CD14-positive monocyte (primary cell): ENCODE measurements around the gene DLGAP3. TPM values are rescaled to one million over a fixed set of nuclear protein-coding genes. Genes with fewer than 3 reads are reported as not detected.
A peak's percentile ranks its signal among the peaks of the same experiment; 100 is the strongest.

ENCODE experiments used
- DNase-seq, 3 donors: peaks; one replicate each; pipeline ENCODE4 v3.0.0-alpha.2; 2011 to 2022
- H2AFZ ChIP-seq: 2 replicates; pipeline ENCODE4 v1.6.0; 2012; ENCODE audit warnings: mild to moderate bottlenecking, low read depth, low read length, inconsistent platforms; ENCODE audit not compliant: insufficient read depth, poor library complexity, severe bottlenecking
- H3K27ac ChIP-seq, 2 donors: 1 replicate in 1 of 2; 2 replicates in 1 of 2; pipeline ENCODE4 v1.5.1; 2012 to 2013; ENCODE audit warnings: low read length in 2 of 2, control low read depth in 1 of 2, inconsistent platforms in 1 of 2, low read depth in 1 of 2, mild to moderate bottlenecking in 1 of 2
- H3K27me3 ChIP-seq, 2 donors: one replicate each; pipeline versions ENCODE4 v1.6.0 to v1.6.1; 2011 to 2013; ENCODE audit warnings: low read length in 2 of 2; ENCODE audit not compliant: control insufficient read depth in 2 of 2, insufficient read depth in 2 of 2
- H3K36me3 ChIP-seq, 2 donors: replicated peaks in 1 of 2; 1 replicate in 1 of 2; 2 replicates in 1 of 2; pipeline versions ENCODE4 v1.5.1 to v1.6.1; 2012 to 2013; ENCODE audit warnings: low read length in 2 of 2, control low read depth in 1 of 2, inconsistent platforms in 1 of 2, mild to moderate bottlenecking in 1 of 2; ENCODE audit not compliant: insufficient read depth in 2 of 2, control insufficient read depth in 1 of 2
- H3K4me1 ChIP-seq, 2 donors: 1 replicate in 1 of 2; 2 replicates in 1 of 2; pipeline versions ENCODE4 v1.5.1 to v1.6.1; 2012 to 2013; ENCODE audit warnings: low read length in 2 of 2, control low read depth in 1 of 2, inconsistent platforms in 1 of 2, mild to moderate bottlenecking in 1 of 2, moderate library complexity in 1 of 2; ENCODE audit not compliant: insufficient read depth in 2 of 2, control insufficient read depth in 1 of 2
- H3K4me2 ChIP-seq: replicated peaks from 2 replicates; pipeline ENCODE3; 2012; ENCODE audit warnings: low read length, moderate library complexity, mild to moderate bottlenecking; ENCODE audit not compliant: poor library complexity, severe bottlenecking; ENCODE audit errors: extremely low read depth
- H3K4me3 ChIP-seq, 3 experiments: fragments of 200-600 bp in 1 of 3; sonication (generic) in 1 of 3; replicated peaks in 1 of 3; 1 replicate in 2 of 3; 2 replicates in 1 of 3; pipeline ENCODE4 v1.5.1; 2011 to 2013; ENCODE audit warnings: low read length in 3 of 3, mild to moderate bottlenecking in 3 of 3, control low read depth in 2 of 3, low read depth in 2 of 3, inconsistent platforms in 1 of 3, moderate library complexity in 1 of 3
- H3K79me2 ChIP-seq: 2 replicates; pipeline ENCODE4 v1.6.0; 2012; ENCODE audit warnings: mild to moderate bottlenecking, control low read depth, inconsistent platforms, low read length, moderate library complexity; ENCODE audit not compliant: insufficient read depth
- H3K9ac ChIP-seq: 2 replicates; pipeline ENCODE4 v1.6.0; 2017; ENCODE audit warnings: low read length, mild to moderate bottlenecking; ENCODE audit not compliant: insufficient read depth, poor library complexity, severe bottlenecking
- H3K9me3 ChIP-seq, 2 donors: replicated peaks in 1 of 2; 1 replicate in 1 of 2; 2 replicates in 1 of 2; pipeline versions ENCODE4 v1.5.1 to v1.6.1; 2012 to 2013; ENCODE audit warnings: low read length in 2 of 2, control low read depth in 1 of 2; ENCODE audit not compliant: control insufficient read depth in 1 of 2, insufficient read depth in 1 of 2
- H4K20me1 ChIP-seq: 2 replicates; pipeline ENCODE4 v1.6.0; 2012; ENCODE audit warnings: mild to moderate bottlenecking, low read length, control low read depth, moderate library complexity; ENCODE audit not compliant: insufficient read depth
- H3K27ac Mint-ChIP-seq, 7 donors: one replicate each; pipeline ENCODE4 v1.8.0; 2020; ENCODE audit warnings: mild to moderate bottlenecking in 7 of 7, mixed read lengths in 7 of 7, moderate library complexity in 6 of 7, inconsistent platforms in 2 of 7
- H3K27me3 Mint-ChIP-seq, 3 donors: one replicate each; pipeline ENCODE4 v1.8.0; 2021 to 2022; ENCODE audit warnings: low read depth in 3 of 3, mild to moderate bottlenecking in 3 of 3, mixed read lengths in 3 of 3, moderate library complexity in 3 of 3, inconsistent platforms in 1 of 3
- H3K36me3 Mint-ChIP-seq, 2 donors: one replicate each; pipeline ENCODE4 v1.8.0; 2020; ENCODE audit warnings: mixed read lengths in 2 of 2, inconsistent platforms in 1 of 2, mild to moderate bottlenecking in 1 of 2
- H3K4me1 Mint-ChIP-seq: one replicate; pipeline ENCODE4 v1.8.0; 2020; ENCODE audit warnings: mild to moderate bottlenecking, mixed read lengths
- H3K4me3 Mint-ChIP-seq, 2 donors: one replicate each; pipeline ENCODE4 v1.8.0; 2020; ENCODE audit warnings: mild to moderate bottlenecking in 2 of 2, mixed read lengths in 2 of 2, moderate library complexity in 1 of 2
- H3K9me3 Mint-ChIP-seq, 7 donors: one replicate each; pipeline ENCODE4 v1.8.0; 2020 to 2022; ENCODE audit warnings: mixed read lengths in 7 of 7, mild to moderate bottlenecking in 6 of 7, moderate library complexity in 6 of 7, inconsistent platforms in 2 of 7
- WGBS: methylation state at CpG from one replicate; pipeline ENCODE4 v1.1.5; 2013; ENCODE audit warnings: missing lambda C conversion rate; ENCODE audit not compliant: insufficient coverage; 5-methylcytosine and 5-hydroxymethylcytosine counted together
- intact Hi-C, 2 donors: fragments of 100-400 bp; cut with micrococcal nuclease; formaldehyde crosslinking; loops; one replicate each; pipeline versions ENCODE4 v1.15.0 to v1.15.1; 2023
- polyA plus RNA-seq, 3 donors: library from polyadenylated mRNA; depleted of rRNA in 1 of 3; unstranded in 2 of 3; stranded (reverse) in 1 of 3; fragments of 300-500 nt in 2 of 3; fragments of >200 nt in 1 of 3; fragmentation: Illumina TruSeq in 2 of 3; gene quantifications; 1 replicate in 2 of 3; 2 replicates in 1 of 3; pipeline ENCODE4 v1.2.3, GENCODE V29; 2012 to 2021
- TF ChIP-seq, protein P1 (sequence below): fragments of 200-600 bp; IDR thresholded peaks from one replicate; pipeline ENCODE4 v1.8.0; 2022; ENCODE audit warnings: antibody characterized with exemption, mild to moderate bottlenecking

DLGAP3 gene
- polyA plus RNA-seq, 3 donors: 0.10 to 0.56 (median 0.16) TPM

DNA sequence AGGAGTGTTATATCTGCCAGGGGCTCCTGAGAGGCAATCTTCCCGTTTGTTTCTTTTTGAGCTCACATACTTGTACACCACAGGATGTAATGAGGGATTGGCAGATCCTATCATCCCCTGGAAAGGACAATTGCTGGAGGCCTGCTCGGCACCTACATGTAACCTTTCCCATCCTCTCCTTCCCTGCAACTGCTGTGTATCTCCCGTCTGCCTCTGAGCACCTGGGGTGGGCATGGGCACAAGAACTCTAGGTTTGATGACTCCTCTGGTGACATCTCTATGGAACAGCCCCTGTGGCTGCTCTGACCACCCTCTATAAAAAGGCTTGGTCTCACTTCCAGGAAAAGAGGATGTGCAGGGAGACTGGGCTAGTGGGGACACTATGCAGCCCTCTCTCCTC lies 44.9 kb downstream of the DLGAP3 start:
- Mint-ChIP-seq H3K27me3 (peaks cover 58 to 80% (median 72%) of the 10 kb centered on the region in 3 donors), H3K4me3 (peak overlapping the region; percentile 43 to 81), H3K4me1 (peaks cover 10% of the 10 kb centered on the region), H3K36me3 (peaks cover 0 to 3% of the 10 kb centered on the region in 2 donors), H3K27ac (no peak overlapping the region), H3K9me3 (peaks cover 0 to 12% (median 9%) of the 10 kb centered on the region in 7 donors)
- Histone ChIP-seq H2AFZ (no peak overlapping the region), H3K9me3 (peaks cover 3 to 5% of the 10 kb centered on the region in 2 donors), H3K27me3 (peaks cover 39 to 75% of the 10 kb centered on the region in 2 donors), H3K4me3 (no peak overlapping the region), H3K4me2 (no peak overlapping the region), H3K79me2 (no peaks in the 10 kb centered on the region), H3K36me3 (no peaks in the 10 kb centered on the region), H3K9ac (no peak overlapping the region), H3K4me1 (peaks cover 9 to 11% of the 10 kb centered on the region in 2 donors), H4K20me1 (no peaks in the 10 kb centered on the region), H3K27ac (no peak overlapping the region)
- no peak for DNase-seq
- intact Hi-C loops: no loop called here
- TF ChIP-seq, protein P1, sequence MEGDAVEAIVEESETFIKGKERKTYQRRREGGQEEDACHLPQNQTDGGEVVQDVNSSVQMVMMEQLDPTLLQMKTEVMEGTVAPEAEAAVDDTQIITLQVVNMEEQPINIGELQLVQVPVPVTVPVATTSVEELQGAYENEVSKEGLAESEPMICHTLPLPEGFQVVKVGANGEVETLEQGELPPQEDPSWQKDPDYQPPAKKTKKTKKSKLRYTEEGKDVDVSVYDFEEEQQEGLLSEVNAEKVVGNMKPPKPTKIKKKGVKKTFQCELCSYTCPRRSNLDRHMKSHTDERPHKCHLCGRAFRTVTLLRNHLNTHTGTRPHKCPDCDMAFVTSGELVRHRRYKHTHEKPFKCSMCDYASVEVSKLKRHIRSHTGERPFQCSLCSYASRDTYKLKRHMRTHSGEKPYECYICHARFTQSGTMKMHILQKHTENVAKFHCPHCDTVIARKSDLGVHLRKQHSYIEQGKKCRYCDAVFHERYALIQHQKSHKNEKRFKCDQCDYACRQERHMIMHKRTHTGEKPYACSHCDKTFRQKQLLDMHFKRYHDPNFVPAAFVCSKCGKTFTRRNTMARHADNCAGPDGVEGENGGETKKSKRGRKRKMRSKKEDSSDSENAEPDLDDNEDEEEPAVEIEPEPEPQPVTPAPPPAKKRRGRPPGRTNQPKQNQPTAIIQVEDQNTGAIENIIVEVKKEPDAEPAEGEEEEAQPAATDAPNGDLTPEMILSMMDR: no peak
- WGBS: 100% methylated on average over 1 of the region's 3 CpGs

DNA sequence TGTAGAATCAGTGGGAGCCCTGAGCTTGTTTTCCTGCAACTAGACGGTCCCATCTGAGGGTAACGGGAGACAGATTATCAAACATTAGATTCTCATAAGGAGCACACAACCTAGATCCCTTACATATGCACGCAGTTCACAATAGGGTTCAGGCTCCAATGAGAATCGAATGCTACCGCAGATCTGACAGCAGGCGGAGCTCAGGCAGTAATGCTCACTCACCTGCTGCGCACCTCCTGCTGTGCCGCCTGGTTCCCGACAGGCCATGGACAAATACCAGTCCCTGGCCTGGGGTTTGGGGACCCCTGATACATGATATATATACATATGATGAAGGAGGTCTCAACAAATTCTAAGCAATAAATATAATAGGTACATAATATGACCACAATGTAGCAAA lies 50.2 kb downstream of the DLGAP3 start:
- Histone ChIP-seq H3K36me3 (no peaks in the 10 kb centered on the region), H3K27me3 (peaks cover 18 to 43% of the 10 kb centered on the region in 2 donors), H3K4me3 (no peak overlapping the region), H3K9me3 (peaks cover 0 to 3% of the 10 kb centered on the region in 2 donors), H4K20me1 (no peaks in the 10 kb centered on the region), H3K9ac (no peak overlapping the region), H2AFZ (no peak overlapping the region), H3K4me2 (no peak overlapping the region), H3K79me2 (no peaks in the 10 kb centered on the region), H3K4me1 (no peaks in the 10 kb centered on the region), H3K27ac (no peak overlapping the region)
- 95% methylated on average over 4 of the region's 9 CpGs for WGBS
- no peak for DNase-seq
- Mint-ChIP-seq H3K9me3 (peaks cover 0 to 9% (median 5%) of the 10 kb centered on the region in 7 donors), H3K4me1 (no peaks in the 10 kb centered on the region), H3K27me3 (peaks cover 39 to 65% (median 53%) of the 10 kb centered on the region in 3 donors), H3K4me3 (no peak overlapping the region), H3K36me3 (no peaks in the 10 kb centered on the region), H3K27ac (no peak overlapping the region)
- TF ChIP-seq, protein P1: no peak
- intact Hi-C loops: no loop called here
